ENCODE results near the gene PTPRN2.
A peak's percentile ranks its signal among the peaks of the same experiment; 100 is the strongest.

The PTPRN2 gene

GRCh38 chr7:157809863-157810851 lies 777.5 kb downstream of the PTPRN2 start:
- DNase-seq = no peak

- DNase-seq = no peak
Measured at GRCh38 chr7:157809154-157809862, 778.3 kb downstream of the PTPRN2 start.

- DNase-seq = no peak
Measured at GRCh38 chr7:157808042-157808441, 779.6 kb downstream of the PTPRN2 start.

GRCh38 chr7:157807510-157807909 lies 780.1 kb downstream of the PTPRN2 start:
- peak; percentile 43 for DNase-seq

GRCh38 chr7:157806711-157807110 lies 780.9 kb downstream of the PTPRN2 start:
- DNase-seq = no peak

- no peak for DNase-seq
Measured at GRCh38 chr7:157805713-157806112, 781.9 kb downstream of the PTPRN2 start.

- no peak for DNase-seq
Measured at GRCh38 chr7:157803906-157804305, 783.7 kb downstream of the PTPRN2 start.

GRCh38 chr7:157801971-157802675 lies 785.5 kb downstream of the PTPRN2 start:
- no peak for DNase-seq

GRCh38 chr7:157801113-157801512 lies 786.5 kb downstream of the PTPRN2 start:
- DNase-seq = no peak

- DNase-seq = no peak
Measured at GRCh38 chr7:157800281-157800680, 787.3 kb downstream of the PTPRN2 start.

GRCh38 chr7:157799076-157799685 lies 788.4 kb downstream of the PTPRN2 start:
- no peak for DNase-seq

- DNase-seq = no peak
Measured at GRCh38 chr7:157797361-157797760, 790.3 kb downstream of the PTPRN2 start.

- no peak for DNase-seq
Measured at GRCh38 chr7:157796846-157797245, 790.8 kb downstream of the PTPRN2 start.

GRCh38 chr7:157795643-157796042 lies 792.0 kb downstream of the PTPRN2 start:
- peak; percentile 52 for DNase-seq

- DNase-seq = peak; percentile 62
Measured at GRCh38 chr7:157795199-157795598, 792.4 kb downstream of the PTPRN2 start.

- no peak for DNase-seq
Measured at GRCh38 chr7:157794746-157795065, 792.9 kb downstream of the PTPRN2 start.

- DNase-seq = no peak
Measured at GRCh38 chr7:157793973-157794745, 793.5 kb downstream of the PTPRN2 start.

- DNase-seq = peak; percentile 89
Measured at GRCh38 chr7:157793087-157793353, 794.6 kb downstream of the PTPRN2 start.

- no peak for DNase-seq
Measured at GRCh38 chr7:157792241-157793086, 795.2 kb downstream of the PTPRN2 start.

- no peak for DNase-seq
Measured at GRCh38 chr7:157791666-157792065, 796.0 kb downstream of the PTPRN2 start.

- no peak for DNase-seq
Measured at GRCh38 chr7:157791261-157791660, 796.4 kb downstream of the PTPRN2 start.

All from NCI-H146 (cell line).